K562 (cell line): Measurements from ENCODE around the gene HNRNPA3. TPM values are rescaled to one million over a fixed set of nuclear protein-coding genes. Genes with fewer than 3 reads are reported as not detected.

Experiments
- CC2D1A ChIP-seq: fragments of 450-650 bp; IDR thresholded peaks from 2 replicates; pipeline ENCODE4 v1.6.1; 2017; ENCODE audit warnings: mild to moderate bottlenecking
- ELF4 ChIP-seq: fragments of 450-650 bp; formaldehyde crosslinking; IDR thresholded peaks from 2 replicates; pipeline ENCODE4 v1.4.0; 2022; ENCODE audit warnings: missing genetic modification characterization
- ETV6 ChIP-seq, 3 experiments: fragments of 150-350 bp in 1 of 3; sonication (generic) in 1 of 3; formaldehyde crosslinking in 1 of 3; IDR thresholded peaks; 2 replicates each; pipeline versions ENCODE4 v1.6.1 to v1.8.0; 2014 to 2022; ENCODE audit warnings: borderline replicate concordance in 2 of 3, low read depth in 2 of 3, antibody characterized with exemption in 1 of 3, low read length in 1 of 3, mild to moderate bottlenecking in 1 of 3, missing genetic modification reagents in 1 of 3
- GATAD2A ChIP-seq: fragments of 450-650 bp; IDR thresholded peaks from 2 replicates; pipeline ENCODE4 v1.6.1; 2017
- JUNB ChIP-seq: fragments of 450-650 bp; formaldehyde crosslinking; conservative IDR thresholded peaks from 2 replicates; pipeline ENCODE4 v1.4.0; 2020; ENCODE audit warnings: mild to moderate bottlenecking
- RNF2 ChIP-seq: sonication (generic); IDR thresholded peaks from 2 replicates; pipeline ENCODE4 v1.6.1; 2016
- polyA plus RNA-seq, 8 experiments: library from polyadenylated mRNA; depleted of rRNA in 4 of 8; stranded (reverse) in 5 of 8; unstranded in 3 of 8; fragments of >200 nt; fragmentation: Nextera tagmentation in 2 of 8; fragmentation: Illumina TruSeq in 1 of 8; extraction: Ambion mirVana in 2 of 8; extraction: Trizol in 1 of 8; gene quantifications; 2 replicates each; pipeline versions ENCODE4 v1.2.1 to v1.2.3, GENCODE V29; 2011 to 2014; ENCODE audit warnings: inconsistent platforms in 1 of 8, missing spikeins in 1 of 8
- total RNA-seq, 7 experiments: library from RNA; depleted of rRNA in 6 of 7; stranded (reverse); fragments of >200 nt in 6 of 7; fragmentation: Illumina TruSeq in 2 of 7; extraction: Trizol in 2 of 7; gene quantifications; 2 replicates each; pipeline versions ENCODE4 v1.2.1 to v1.2.3, GENCODE V29; 2011 to 2021; ENCODE audit warnings: low replicate concordance in 1 of 7
- TF ChIP-seq, protein P1 (sequence below), 3 experiments: IDR thresholded peaks in 2 of 3; conservative IDR thresholded peaks in 1 of 3; 2 replicates each; pipeline ENCODE4 v1.5.1; 2011 to 2012; ENCODE audit warnings: low read length in 3 of 3, mild to moderate bottlenecking in 3 of 3, control low read depth in 2 of 3, improper control_type of control experiment in 1 of 3, inconsistent platforms in 1 of 3, low read depth in 1 of 3, mixed read lengths in 1 of 3, moderate library complexity in 1 of 3; ENCODE audit not compliant: insufficient read depth in 2 of 3
- TF ChIP-seq, protein P2 (sequence below): fragments of 150-350 bp; IDR thresholded peaks from 2 replicates; pipeline ENCODE4 v1.6.1; 2014; ENCODE audit warnings: low read depth, mild to moderate bottlenecking, low read length, borderline replicate concordance
- TF ChIP-seq, protein P3 (sequence below), 2 experiments: fragments of 450-650 bp in 1 of 2; sonication (generic) in 1 of 2; formaldehyde crosslinking in 1 of 2; IDR thresholded peaks; 2 replicates each; pipeline versions ENCODE4 v1.7.1 to v1.9.0; 2016 to 2022; ENCODE audit warnings: inconsistent platforms in 1 of 2, mild to moderate bottlenecking in 1 of 2, missing genetic modification reagents in 1 of 2
- TF ChIP-seq, protein P4 (sequence below): conservative IDR thresholded peaks from 2 replicates; pipeline ENCODE4 v1.6.1; 2011; ENCODE audit warnings: low read depth, mild to moderate bottlenecking, low read length; ENCODE audit not compliant: control insufficient read depth

HNRNPA3 gene
- total and polyA plus RNA-seq, 9 of the 15 experiments (the other 6 are each of a cell fraction or from before 2014, with no cell fraction given) = 72.8 to 428 (median 192) TPM

DNA sequence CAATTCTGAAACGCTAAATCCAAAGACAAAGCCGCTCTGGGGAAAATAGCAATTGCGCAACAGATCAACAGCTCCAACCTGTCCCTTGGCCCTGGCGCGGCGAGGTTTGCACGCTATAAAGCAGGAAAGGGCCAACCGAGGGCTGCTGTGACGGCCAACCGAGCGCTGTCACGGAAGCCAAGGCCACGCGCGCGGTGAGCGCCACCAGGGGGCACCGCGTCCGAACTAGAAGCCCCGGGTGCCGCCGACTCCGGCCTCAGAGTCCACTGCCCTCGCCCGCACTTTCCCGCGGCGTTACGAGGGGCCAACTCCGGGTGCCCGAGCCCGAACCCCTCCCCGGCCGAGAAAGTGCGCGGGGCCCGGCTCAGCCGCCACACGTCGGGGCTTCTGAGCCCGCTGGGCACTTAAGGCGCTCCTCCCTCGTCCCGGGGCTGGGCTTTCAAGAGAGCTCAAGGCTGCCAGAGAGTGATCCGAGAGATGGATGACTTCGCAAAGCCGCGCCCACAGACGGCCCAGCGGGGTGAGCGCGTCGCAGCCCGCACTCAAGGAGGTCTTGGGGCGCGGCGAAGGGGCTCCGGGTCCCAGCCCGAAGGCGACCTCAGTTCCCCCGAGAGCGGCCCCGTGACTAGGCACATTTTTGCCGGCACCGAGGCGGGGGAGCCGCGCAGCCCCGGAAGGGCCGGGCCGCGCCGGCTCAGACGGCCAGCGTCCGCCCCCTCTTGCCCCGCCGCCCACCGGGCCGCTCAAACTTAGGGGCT lies 51.0 kb downstream of the HNRNPA3 start (continued):
- TF ChIP-seq, protein P1, sequence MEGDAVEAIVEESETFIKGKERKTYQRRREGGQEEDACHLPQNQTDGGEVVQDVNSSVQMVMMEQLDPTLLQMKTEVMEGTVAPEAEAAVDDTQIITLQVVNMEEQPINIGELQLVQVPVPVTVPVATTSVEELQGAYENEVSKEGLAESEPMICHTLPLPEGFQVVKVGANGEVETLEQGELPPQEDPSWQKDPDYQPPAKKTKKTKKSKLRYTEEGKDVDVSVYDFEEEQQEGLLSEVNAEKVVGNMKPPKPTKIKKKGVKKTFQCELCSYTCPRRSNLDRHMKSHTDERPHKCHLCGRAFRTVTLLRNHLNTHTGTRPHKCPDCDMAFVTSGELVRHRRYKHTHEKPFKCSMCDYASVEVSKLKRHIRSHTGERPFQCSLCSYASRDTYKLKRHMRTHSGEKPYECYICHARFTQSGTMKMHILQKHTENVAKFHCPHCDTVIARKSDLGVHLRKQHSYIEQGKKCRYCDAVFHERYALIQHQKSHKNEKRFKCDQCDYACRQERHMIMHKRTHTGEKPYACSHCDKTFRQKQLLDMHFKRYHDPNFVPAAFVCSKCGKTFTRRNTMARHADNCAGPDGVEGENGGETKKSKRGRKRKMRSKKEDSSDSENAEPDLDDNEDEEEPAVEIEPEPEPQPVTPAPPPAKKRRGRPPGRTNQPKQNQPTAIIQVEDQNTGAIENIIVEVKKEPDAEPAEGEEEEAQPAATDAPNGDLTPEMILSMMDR (IDR thresholded peaks at IDR 0.05 in 2 of 3, conservative IDR thresholded peaks at IDR 0.05 in 1 of 3; ENCODE audit: insufficient read depth in 2 of 3, low read depth in 1 of 3, low read length in 3 of 3) = peak; percentile 86 to 94 (median 91)
- TF ChIP-seq, protein P2, sequence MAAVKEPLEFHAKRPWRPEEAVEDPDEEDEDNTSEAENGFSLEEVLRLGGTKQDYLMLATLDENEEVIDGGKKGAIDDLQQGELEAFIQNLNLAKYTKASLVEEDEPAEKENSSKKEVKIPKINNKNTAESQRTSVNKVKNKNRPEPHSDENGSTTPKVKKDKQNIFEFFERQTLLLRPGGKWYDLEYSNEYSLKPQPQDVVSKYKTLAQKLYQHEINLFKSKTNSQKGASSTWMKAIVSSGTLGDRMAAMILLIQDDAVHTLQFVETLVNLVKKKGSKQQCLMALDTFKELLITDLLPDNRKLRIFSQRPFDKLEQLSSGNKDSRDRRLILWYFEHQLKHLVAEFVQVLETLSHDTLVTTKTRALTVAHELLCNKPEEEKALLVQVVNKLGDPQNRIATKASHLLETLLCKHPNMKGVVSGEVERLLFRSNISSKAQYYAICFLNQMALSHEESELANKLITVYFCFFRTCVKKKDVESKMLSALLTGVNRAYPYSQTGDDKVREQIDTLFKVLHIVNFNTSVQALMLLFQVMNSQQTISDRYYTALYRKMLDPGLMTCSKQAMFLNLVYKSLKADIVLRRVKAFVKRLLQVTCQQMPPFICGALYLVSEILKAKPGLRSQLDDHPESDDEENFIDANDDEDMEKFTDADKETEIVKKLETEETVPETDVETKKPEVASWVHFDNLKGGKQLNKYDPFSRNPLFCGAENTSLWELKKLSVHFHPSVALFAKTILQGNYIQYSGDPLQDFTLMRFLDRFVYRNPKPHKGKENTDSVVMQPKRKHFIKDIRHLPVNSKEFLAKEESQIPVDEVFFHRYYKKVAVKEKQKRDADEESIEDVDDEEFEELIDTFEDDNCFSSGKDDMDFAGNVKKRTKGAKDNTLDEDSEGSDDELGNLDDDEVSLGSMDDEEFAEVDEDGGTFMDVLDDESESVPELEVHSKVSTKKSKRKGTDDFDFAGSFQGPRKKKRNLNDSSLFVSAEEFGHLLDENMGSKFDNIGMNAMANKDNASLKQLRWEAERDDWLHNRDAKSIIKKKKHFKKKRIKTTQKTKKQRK = no peak
- peak; percentile 76 for TF ChIP-seq GATAD2A
- TF ChIP-seq RNF2 = peak; percentile 93
- TF ChIP-seq ETV6 (IDR thresholded peaks at IDR 0.05; ENCODE audit: borderline replicate concordance in 1 of 2, low read depth in 2 of 2, low read length in 1 of 2) = no peak
- peak; percentile 86 for TF ChIP-seq ETV6 (CRISPR knock-in tag; IDR thresholded peaks at IDR 0.05; ENCODE audit: borderline replicate concordance)
- no peak for TF ChIP-seq JUNB
- TF ChIP-seq, protein P3, sequence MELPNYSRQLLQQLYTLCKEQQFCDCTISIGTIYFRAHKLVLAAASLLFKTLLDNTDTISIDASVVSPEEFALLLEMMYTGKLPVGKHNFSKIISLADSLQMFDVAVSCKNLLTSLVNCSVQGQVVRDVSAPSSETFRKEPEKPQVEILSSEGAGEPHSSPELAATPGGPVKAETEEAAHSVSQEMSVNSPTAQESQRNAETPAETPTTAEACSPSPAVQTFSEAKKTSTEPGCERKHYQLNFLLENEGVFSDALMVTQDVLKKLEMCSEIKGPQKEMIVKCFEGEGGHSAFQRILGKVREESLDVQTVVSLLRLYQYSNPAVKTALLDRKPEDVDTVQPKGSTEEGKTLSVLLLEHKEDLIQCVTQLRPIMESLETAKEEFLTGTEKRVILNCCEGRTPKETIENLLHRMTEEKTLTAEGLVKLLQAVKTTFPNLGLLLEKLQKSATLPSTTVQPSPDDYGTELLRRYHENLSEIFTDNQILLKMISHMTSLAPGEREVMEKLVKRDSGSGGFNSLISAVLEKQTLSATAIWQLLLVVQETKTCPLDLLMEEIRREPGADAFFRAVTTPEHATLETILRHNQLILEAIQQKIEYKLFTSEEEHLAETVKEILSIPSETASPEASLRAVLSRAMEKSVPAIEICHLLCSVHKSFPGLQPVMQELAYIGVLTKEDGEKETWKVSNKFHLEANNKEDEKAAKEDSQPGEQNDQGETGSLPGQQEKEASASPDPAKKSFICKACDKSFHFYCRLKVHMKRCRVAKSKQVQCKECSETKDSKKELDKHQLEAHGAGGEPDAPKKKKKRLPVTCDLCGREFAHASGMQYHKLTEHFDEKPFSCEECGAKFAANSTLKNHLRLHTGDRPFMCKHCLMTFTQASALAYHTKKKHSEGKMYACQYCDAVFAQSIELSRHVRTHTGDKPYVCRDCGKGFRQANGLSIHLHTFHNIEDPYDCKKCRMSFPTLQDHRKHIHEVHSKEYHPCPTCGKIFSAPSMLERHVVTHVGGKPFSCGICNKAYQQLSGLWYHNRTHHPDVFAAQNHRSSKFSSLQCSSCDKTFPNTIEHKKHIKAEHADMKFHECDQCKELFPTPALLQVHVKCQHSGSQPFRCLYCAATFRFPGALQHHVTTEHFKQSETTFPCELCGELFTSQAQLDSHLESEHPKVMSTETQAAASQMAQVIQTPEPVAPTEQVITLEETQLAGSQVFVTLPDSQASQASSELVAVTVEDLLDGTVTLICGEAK (IDR thresholded peaks at IDR 0.05) = no peak
- TF ChIP-seq, protein P3 (CRISPR knock-in tag; IDR thresholded peaks at IDR 0.05) = peak; percentile 61
- TF ChIP-seq ELF4 = peak; percentile 88
- peak; percentile 33 for TF ChIP-seq CC2D1A
- TF ChIP-seq, protein P4, sequence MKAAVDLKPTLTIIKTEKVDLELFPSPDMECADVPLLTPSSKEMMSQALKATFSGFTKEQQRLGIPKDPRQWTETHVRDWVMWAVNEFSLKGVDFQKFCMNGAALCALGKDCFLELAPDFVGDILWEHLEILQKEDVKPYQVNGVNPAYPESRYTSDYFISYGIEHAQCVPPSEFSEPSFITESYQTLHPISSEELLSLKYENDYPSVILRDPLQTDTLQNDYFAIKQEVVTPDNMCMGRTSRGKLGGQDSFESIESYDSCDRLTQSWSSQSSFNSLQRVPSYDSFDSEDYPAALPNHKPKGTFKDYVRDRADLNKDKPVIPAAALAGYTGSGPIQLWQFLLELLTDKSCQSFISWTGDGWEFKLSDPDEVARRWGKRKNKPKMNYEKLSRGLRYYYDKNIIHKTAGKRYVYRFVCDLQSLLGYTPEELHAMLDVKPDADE = peak; percentile 98
